GM19099 (cell line): ENCODE results near the gene ZNF750.

Source experiments
- POLR2A ChIP-seq: IDR thresholded peaks from 3 replicates; pipeline ENCODE4 v1.6.1; 2011; ENCODE audit warnings: low read depth; ENCODE audit not compliant: insufficient read length; ENCODE audit errors: extremely low read depth

Gene ZNF750

GRCh38 chr17:82866590-82867191 lies 26.9 kb upstream of the ZNF750 start:
- TF ChIP-seq POLR2A, result no peak

DNA sequence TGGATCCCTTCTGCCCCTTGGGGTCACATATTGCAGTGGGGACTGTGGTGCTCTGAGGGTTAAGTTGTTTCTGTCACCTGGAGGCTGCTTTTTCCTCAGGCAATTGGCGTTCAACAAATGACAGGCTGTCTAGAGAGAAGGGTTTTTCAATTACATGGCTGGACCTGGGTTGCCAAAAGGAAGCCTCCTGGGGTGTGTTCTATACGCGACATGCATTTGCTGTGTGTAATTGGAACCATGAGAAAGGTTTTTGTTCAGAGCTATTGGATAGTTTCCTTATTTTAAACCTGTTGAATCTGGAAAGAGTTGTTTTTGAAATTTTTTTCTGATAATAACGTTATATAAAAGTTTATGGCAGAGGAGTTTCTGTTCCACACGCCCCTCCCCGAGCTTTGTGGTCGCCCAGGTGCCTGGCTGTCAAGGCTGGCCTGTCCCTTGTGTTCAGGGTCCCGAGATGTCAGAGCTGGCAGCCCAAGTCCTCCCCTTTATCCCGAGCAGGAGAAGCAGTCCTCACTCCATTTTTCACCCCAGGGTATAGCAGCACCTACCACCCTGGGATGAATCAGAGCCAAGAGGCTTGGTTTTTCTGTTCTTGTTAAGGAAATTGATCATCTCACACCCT lies 26.1 kb upstream of the ZNF750 start:
- no peak for TF ChIP-seq POLR2A

DNA sequence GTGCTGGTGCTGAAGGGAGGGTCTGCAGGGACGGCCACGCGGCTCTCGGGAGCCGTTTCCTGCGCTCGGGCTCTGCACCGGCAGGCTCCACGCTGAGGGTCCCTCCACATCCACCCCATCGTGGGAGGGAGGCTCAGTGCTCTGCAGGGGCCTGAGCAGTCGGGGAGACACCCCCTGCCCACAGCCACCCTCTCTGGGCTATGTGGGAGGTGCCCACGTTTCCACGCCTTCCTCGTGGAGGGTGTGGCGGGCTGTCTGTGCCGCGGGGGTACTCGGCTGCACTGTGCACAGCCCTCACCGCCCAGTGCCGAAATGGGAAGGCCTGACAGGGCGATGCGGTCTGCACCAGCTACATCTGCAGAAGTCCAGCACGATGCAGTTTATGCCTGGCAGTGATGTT lies 25.5 kb upstream of the ZNF750 start:
- no peak for TF ChIP-seq POLR2A

DNA sequence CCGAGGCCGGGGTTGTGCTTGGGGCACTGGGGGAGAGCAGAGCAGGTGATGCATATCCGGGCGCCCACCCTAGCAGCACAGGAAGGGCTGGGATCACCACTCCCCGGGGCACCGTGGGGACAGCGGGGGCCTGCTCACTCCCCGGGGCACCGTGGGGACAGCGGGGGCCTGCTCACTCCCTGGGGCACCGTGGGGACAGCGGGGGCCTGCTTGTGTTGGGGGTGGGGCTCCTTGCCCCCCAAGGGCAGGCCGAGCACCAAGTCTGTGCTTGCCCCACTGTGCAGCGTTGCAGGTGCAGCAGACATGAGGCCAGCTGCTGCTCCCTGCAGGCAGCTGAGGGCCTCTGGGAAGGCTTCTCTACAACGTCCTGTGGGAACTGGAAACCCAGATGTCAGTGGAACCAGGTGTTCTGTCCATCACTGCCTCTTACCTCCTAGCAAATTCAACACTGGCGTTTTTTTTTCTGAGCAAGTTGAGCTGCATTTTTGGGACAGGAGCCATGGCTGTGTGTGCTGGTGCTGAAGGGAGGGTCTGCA lies 25.0 kb upstream of the ZNF750 start:
- TF ChIP-seq POLR2A, result no peak

- TF ChIP-seq POLR2A, result peak; percentile 38
Measured at GRCh38 chr17:82863941-82864712, 24.3 kb upstream of the ZNF750 start.

GRCh38 chr17:82863383-82863940 lies 23.6 kb upstream of the ZNF750 start:
- no peak for TF ChIP-seq POLR2A

- TF ChIP-seq POLR2A, result no peak
Measured at GRCh38 chr17:82862737-82863382, 23.0 kb upstream of the ZNF750 start.

DNA sequence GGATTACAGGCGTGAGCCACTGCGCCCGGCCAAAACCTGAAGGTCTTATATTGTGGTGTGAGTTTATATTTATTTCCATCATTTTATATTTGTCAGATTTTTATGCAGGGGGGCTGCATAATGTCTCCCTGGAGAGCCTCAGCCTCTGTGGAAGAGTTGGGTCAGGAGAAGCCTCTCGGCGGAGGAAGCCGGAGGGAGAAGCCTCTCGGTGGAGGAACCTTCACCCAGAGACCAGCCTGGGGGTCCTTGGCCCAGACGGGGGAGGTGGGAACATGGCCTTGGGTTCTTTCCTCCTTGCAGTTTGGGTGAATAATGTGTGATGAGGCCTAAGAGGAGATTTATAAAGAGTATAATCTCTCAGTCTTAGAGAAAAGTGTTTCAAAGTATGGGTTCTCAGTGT lies 22.4 kb upstream of the ZNF750 start:
- TF ChIP-seq POLR2A, result no peak

- TF ChIP-seq POLR2A, result no peak
Measured at GRCh38 chr17:82861393-82861775, 21.6 kb upstream of the ZNF750 start.

- no peak for TF ChIP-seq POLR2A
Measured at GRCh38 chr17:82860606-82861392, 21.0 kb upstream of the ZNF750 start.

DNA sequence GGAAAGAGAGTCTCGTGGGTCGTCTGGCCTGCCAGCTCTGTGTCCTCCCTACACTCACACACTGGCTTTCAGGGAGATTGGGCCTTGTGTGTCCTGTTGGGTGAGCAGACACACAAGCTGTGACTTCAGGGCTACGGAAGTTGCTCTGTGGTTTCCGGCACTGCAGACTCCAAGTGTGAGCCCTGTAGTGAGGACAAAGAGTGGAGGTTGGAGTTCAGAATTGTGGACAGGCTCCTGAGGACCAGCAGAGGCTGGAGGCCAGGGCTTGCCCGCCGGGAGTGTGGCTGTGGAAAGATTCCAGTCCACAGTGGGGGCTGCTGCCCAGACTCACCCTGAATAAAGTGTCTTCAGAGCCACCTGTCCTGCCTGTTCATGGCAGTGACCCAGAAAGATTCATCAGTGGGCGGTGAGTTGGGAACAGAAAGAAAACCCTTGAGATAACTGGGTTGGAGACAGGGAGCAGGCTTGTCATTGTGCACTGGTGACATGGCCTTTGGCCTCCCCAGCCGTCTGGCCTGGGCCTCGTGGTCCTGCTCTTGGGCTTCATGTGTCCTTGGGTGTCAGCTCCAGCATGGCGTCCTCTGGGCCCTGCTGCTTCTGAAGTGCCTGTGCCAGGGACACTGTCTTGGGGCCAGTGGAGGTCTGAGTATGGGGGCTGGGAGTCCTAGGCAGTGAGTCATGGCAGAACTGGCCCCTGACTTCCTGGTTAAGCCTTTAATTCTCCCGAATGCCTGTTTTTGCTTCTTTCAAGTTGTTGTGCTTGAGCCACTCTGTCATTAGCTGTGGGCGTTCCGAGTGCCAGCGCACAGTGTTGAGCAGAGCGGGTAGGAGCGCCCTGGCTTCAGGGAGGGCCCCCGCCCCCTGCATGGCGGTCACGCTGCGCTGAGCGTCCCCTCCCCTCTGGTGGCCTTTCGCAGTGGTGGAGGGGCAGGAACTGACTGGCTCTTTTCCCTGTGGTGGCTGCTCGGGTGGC lies 19.9 kb upstream of the ZNF750 start:
- peak; percentile 16 for TF ChIP-seq POLR2A

- no peak for TF ChIP-seq POLR2A
Measured at GRCh38 chr17:82858376-82859126, 18.7 kb upstream of the ZNF750 start.
